T-helper 2 cell treated with Interferon-gamma antibody and Interleukin-4, amounts not matched to agents 5 μg/mL and 100 μg/mL, for 36 hours (primary cell): ENCODE measurements around the gene KDM4C.

Experiments
- DNase-seq: peaks from one replicate; pipeline ENCODE4 v3.0.0; 2021; ENCODE audit warnings: low spot score
- H3K27ac Mint-ChIP-seq: one replicate; pipeline ENCODE4 v1.8.0; 2021; ENCODE audit warnings: mild to moderate bottlenecking, mixed read lengths
- H3K27me3 Mint-ChIP-seq: one replicate; pipeline ENCODE4 v1.8.0; 2021; ENCODE audit warnings: low read depth, mixed read lengths
- H3K36me3 Mint-ChIP-seq: one replicate; pipeline ENCODE4 v1.8.0; 2021; ENCODE audit warnings: low read depth, mixed read lengths
- H3K4me1 Mint-ChIP-seq: one replicate; pipeline ENCODE4 v1.8.0; 2021; ENCODE audit warnings: low read depth, mixed read lengths
- H3K4me3 Mint-ChIP-seq: one replicate; pipeline ENCODE4 v1.8.0; 2022; ENCODE audit warnings: mild to moderate bottlenecking, moderate library complexity, mixed read lengths
- H3K9me3 Mint-ChIP-seq: one replicate; pipeline ENCODE4 v1.8.0; 2021; ENCODE audit warnings: mixed read lengths

Gene KDM4C

DNA sequence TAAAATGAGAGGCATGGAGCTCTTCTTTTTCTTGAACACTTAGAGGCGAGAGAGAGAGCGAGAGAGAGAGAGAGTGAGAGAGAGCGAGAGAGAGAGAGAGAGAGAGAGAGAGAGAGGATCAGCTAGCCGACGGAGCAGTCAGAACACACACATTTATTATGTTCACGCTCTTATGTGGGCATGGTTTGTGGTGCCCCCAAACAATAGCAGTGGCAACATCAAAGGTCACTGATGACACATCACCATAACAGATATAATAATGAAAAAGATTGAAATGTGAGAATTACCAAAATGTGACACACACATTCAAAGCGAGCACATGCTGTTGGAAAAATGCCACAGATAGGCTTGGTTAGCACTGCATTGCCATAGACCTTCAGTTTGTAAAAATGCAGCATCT, 116.1 kb downstream of the KDM4C start:
- peaks cover 10% of the 10 kb centered on the region for H3K36me3 Mint-ChIP-seq
- H3K9me3 Mint-ChIP-seq = no peaks in the 10 kb centered on the region
- H3K27me3 Mint-ChIP-seq = no peaks in the 10 kb centered on the region
- no peak for DNase-seq
- no peak overlapping the region for H3K27ac Mint-ChIP-seq
- peaks cover 8% of the 10 kb centered on the region for H3K4me1 Mint-ChIP-seq
- H3K4me3 Mint-ChIP-seq = no peak overlapping the region

DNA sequence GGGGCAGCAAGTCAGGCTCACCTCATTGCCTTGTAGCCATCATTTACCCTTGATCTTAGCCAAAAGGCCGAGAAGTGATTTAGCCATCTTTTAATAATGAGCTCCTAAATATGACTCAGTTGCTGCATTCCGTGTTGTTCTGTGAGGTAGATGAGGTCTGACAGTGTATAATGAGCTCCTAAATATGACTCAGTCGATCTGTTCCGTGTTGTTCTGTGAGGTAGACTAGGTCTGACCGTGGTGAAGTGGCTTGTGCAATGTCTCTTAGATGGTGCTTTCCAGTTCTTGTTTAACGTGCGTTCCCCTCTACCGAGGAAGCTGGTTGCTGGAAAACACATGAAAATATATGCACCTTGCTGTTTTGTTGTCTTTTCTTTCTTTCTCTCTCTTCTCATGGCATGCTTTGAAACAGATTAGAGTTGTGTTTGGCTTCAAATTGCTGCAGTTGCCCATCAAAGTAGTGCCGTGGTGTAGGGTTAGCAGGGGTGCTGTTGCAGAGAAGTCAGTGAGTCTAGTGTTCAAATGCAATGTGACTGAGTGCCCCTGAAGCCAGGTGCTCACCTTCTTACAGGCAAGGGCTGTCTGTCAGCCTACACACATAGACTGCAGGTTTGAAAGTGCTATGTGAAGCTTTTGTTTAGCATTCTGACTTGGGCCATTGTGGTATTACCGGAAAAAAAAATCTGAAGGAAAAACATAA, 118.6 kb downstream of the KDM4C start:
- no peak overlapping the region for H3K27ac Mint-ChIP-seq

DNA sequence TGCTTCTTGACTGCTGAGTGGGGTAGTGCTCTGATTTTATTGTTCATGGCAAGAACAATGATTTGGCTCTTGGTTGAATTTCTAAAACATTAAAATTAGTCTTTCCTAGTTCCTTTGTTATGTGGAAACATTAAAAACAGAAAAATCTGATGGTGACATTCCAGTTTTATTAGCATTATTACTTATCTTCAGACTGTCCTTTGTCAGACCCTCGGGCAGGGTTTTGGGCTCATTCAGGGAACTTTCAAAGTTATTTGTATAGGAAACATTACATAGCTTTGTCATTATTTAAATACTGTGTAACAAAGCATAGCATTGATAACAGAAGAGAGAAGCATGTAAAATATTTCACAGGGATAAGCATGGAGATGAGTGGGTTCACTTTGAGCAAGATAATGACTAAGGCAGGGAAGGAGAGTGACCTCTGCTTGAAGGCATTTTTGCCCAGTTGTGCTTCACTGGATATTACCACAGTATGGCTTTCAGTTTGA, 119.9 kb downstream of the KDM4C start:
- H3K9me3 Mint-ChIP-seq = no peaks in the 10 kb centered on the region
- no peak for DNase-seq
- no peak overlapping the region for H3K27ac Mint-ChIP-seq
- no peak overlapping the region for H3K4me3 Mint-ChIP-seq
- H3K4me1 Mint-ChIP-seq = peaks cover 9% of the 10 kb centered on the region
- peaks cover 19% of the 10 kb centered on the region for H3K36me3 Mint-ChIP-seq
- H3K27me3 Mint-ChIP-seq = no peaks in the 10 kb centered on the region

More for the DNA sequence above, 118.6 kb downstream of the KDM4C start:
- H3K4me3 Mint-ChIP-seq = no peak overlapping the region
- no peaks in the 10 kb centered on the region for H3K9me3 Mint-ChIP-seq
- peaks cover 8% of the 10 kb centered on the region for H3K4me1 Mint-ChIP-seq
- no peak for DNase-seq
- no peaks in the 10 kb centered on the region for H3K27me3 Mint-ChIP-seq
- H3K36me3 Mint-ChIP-seq = peaks cover 17% of the 10 kb centered on the region

DNA sequence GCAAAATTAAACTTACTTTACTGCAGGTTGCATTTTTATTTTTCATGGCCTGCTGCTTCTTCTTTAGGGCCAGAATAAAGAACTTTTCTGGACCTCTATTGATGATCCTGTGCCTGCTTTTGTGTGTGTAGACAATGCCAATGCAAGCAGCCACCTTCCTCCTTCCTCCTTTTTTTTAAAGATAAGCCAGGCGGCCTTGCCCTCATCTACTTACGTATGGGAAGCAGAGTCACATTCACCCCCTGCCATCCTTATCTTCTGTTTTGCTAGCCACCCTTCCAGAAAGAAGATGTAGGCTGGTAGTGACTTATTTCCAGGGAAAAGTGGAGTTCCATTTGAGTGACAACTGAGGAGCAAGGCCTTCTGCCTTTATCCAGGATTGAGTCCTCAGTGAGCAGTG, 122.9 kb downstream of the KDM4C start:
- Mint-ChIP-seq H3K4me3 (no peak overlapping the region), H3K27ac (no peak overlapping the region), H3K4me1 (peaks cover 10% of the 10 kb centered on the region), H3K9me3 (no peaks in the 10 kb centered on the region), H3K36me3 (peaks cover 26% of the 10 kb centered on the region), H3K27me3 (no peaks in the 10 kb centered on the region)
- no peak for DNase-seq

DNA sequence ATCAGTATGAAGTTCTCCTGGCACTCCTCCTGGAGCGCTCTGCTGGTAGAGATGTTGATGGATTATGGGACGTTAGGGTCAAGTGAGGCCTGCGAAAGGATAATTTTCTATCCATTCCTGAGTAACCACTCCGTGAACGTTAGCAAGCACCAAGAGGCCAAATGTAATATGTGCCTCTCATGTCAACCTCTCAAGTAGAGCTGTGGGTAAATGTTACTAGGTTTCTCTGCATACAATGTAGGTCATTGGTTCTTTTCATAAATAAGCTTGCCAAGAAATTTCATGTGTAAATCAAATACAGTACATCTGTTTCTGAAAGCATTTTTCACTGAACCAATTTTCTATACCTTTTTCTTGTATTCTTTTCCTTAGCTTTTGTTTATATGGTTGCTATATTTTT, 126.3 kb downstream of the KDM4C start:
- H3K9me3 Mint-ChIP-seq = no peaks in the 10 kb centered on the region
- DNase-seq = no peak
- peaks cover 9% of the 10 kb centered on the region for H3K4me1 Mint-ChIP-seq
- H3K4me3 Mint-ChIP-seq = no peak overlapping the region
- no peaks in the 10 kb centered on the region for H3K27me3 Mint-ChIP-seq
- no peak overlapping the region for H3K27ac Mint-ChIP-seq
- peaks cover 31% of the 10 kb centered on the region for H3K36me3 Mint-ChIP-seq

DNA sequence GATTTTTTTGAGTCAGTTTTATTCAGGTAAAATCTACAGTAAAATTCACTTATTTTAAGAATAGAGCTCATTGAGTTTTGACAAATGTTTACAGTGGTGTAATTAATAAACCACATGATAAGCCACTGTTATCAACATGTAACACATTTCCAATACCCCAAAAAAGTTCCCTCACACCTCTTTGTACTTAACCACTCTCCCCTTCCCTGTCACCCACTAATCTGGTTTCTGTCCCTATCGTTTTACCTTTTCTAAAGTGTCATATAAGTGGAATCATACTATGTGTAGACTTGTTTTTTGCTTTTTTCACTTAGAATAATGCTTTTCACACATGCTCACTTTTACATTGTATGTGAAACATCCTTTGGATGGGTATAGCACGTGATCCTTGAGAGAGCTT, 127.2 kb downstream of the KDM4C start:
- no peak for DNase-seq
- Mint-ChIP-seq H3K4me1 (peaks cover 10% of the 10 kb centered on the region), H3K27me3 (no peaks in the 10 kb centered on the region), H3K36me3 (peaks cover 37% of the 10 kb centered on the region), H3K4me3 (no peak overlapping the region), H3K27ac (no peak overlapping the region), H3K9me3 (no peaks in the 10 kb centered on the region)

DNA sequence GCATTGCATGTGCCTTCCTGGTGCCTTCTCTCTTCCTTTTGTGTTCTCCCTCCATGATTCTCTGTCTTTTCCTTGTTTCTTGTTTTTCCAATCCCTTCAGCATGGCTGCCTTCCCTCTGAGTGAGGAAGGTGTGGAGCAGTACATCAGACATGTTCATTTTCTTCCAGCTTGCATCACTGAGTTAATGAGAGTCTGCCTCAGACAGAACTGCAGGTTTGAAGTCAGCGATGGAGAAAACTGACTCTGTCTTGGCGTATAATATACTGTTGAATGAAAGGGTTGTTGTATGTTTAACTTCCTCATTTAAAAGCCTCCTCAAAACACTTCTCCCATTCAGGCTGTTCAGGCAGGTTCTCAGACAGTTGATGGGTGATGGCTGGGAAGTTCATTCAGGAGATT, 129.3 kb downstream of the KDM4C start:
- Mint-ChIP-seq H3K27ac (no peak overlapping the region), H3K4me1 (peaks cover 18% of the 10 kb centered on the region), H3K9me3 (no peaks in the 10 kb centered on the region), H3K4me3 (no peak overlapping the region), H3K36me3 (peaks cover 44% of the 10 kb centered on the region), H3K27me3 (no peaks in the 10 kb centered on the region)
- DNase-seq = no peak

DNA sequence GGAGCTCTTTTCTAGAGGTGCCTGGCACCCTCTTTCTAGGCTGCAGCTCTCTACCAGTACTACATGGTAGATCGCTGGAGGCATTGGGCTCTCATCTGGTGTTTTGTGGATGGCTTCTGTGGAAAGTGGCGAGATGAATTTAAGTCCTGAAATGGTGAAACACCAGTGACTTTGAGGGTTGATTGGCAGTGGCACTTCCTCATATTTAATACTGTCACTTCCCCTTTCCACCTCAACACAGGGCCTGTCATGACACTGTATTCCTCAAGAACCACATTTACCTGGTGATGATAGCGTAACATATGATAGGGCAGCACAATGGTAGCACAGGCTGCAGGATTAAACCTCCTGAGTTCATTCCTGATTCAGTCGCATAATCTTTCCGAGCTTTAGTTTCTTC, 132.1 kb downstream of the KDM4C start:
- H3K4me3 Mint-ChIP-seq = no peak overlapping the region

DNA sequence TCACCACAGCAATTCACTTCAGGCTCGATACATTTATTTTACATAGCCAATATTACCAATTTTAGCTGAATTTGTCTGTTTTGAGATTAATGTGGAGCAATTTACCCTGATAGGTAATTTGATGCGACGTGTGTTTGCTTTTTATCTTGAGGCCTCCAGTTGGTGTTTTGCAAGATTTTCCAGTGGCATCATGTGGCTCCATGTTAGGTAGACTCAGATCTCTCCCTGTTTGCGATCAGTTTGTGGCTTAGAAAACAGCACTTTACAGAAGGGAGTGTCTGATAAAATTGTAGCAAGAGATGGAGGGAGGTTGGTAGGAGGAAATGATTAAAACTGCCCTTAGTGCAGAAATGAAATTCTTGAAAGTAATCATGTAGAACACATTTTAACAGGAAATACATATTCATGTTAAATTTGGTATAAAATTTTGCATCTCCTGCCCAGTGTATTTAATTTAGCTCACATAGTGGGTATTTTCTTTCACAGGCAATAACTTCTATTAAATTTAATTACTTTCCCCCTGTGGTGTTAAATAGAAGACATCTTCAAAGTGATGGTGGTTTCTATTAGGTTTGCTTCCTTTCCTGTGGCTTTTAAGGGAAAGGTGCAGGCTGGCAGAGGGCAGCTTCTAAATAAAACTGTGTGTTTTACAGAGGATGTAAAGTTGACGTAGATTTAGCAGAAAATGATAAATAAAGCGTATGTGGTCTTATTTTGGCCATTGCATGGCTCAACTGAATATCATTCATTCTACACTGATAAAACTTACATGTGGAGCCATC, 135.8 kb downstream of the KDM4C start:
- Mint-ChIP-seq H3K36me3 (peaks cover 55% of the 10 kb centered on the region), H3K4me3 (peak overlapping the region; percentile 81), H3K4me1 (peaks cover 53% of the 10 kb centered on the region), H3K27me3 (no peaks in the 10 kb centered on the region), H3K27ac (peak overlapping the region; percentile 85), H3K9me3 (no peaks in the 10 kb centered on the region)
- no peak for DNase-seq

More for the DNA sequence above, 132.1 kb downstream of the KDM4C start:
- Mint-ChIP-seq H3K27ac (no peak overlapping the region), H3K27me3 (no peaks in the 10 kb centered on the region), H3K4me1 (peaks cover 34% of the 10 kb centered on the region), H3K36me3 (peaks cover 48% of the 10 kb centered on the region), H3K9me3 (no peaks in the 10 kb centered on the region)
- no peak for DNase-seq

DNA sequence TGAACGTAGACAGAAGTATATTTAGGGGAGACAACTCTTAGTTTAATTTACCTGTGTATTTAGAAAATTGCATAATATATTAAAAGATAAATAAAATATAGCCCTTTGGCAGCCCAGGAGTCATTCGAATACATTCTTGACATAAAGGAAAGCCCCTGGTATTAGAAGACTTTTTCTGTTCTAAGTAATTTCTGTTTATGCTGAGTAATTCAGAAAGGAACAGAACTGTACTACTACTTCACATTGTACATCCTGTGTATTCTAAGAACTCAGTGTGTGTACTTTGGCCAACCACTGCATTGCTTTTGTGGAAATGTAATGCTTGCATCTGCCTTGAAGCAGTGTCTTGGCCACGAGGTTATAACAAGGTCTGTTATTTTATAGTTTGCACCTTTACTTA, 136.4 kb downstream of the KDM4C start:
- Mint-ChIP-seq H3K9me3 (no peaks in the 10 kb centered on the region), H3K36me3 (peaks cover 54% of the 10 kb centered on the region), H3K27ac (peak overlapping the region; percentile 85), H3K4me1 (peaks cover 57% of the 10 kb centered on the region), H3K4me3 (peak overlapping the region; percentile 81), H3K27me3 (no peaks in the 10 kb centered on the region)
- peak; percentile 34 for DNase-seq

DNA sequence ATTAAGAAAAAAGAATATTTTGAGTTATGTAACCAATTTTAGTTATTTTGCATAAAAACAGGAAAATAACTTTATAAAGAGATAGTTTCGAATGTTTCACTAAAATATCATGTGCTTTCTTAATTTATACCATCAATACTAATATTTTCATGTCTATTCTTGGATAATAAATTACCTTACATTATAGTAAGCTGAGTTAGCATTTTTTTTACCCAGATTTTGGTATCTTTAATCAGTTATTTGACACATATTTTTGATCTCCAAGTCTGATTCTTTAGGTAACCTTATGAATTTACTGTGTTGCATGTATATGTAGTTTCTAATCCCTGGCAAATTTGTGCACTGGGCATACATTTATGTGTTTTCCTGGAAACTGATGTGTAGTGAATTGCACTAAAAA, 138.0 kb downstream of the KDM4C start:
- no peak overlapping the region for H3K27ac Mint-ChIP-seq
- no peaks in the 10 kb centered on the region for H3K27me3 Mint-ChIP-seq
- no peak for DNase-seq
- H3K4me3 Mint-ChIP-seq = no peak overlapping the region
- no peaks in the 10 kb centered on the region for H3K9me3 Mint-ChIP-seq
- peaks cover 42% of the 10 kb centered on the region for H3K36me3 Mint-ChIP-seq
- H3K4me1 Mint-ChIP-seq = peaks cover 59% of the 10 kb centered on the region

DNA sequence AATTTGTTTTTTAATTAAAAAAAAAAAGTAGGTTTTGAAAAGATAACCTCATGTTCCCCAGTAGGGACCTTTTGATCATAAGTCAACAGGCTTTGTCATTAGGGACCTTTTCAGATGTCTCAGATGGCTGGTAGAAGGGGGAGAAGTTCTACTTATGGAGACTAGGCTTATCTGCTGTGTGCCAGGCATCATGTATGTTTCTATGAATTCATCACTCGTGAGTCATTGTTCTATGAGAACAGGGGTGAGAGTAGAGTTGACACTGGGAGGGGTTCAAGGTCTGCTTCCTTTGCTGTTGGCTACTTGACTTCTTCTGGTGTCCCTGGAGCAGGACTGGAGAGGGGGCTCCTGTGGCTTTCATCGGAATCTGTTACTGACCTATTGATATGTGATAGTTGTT, 138.8 kb downstream of the KDM4C start:
- Mint-ChIP-seq H3K4me1 (peaks cover 61% of the 10 kb centered on the region), H3K27me3 (no peaks in the 10 kb centered on the region), H3K36me3 (peaks cover 41% of the 10 kb centered on the region), H3K4me3 (no peak overlapping the region), H3K9me3 (no peaks in the 10 kb centered on the region), H3K27ac (no peak overlapping the region)
- no peak for DNase-seq

DNA sequence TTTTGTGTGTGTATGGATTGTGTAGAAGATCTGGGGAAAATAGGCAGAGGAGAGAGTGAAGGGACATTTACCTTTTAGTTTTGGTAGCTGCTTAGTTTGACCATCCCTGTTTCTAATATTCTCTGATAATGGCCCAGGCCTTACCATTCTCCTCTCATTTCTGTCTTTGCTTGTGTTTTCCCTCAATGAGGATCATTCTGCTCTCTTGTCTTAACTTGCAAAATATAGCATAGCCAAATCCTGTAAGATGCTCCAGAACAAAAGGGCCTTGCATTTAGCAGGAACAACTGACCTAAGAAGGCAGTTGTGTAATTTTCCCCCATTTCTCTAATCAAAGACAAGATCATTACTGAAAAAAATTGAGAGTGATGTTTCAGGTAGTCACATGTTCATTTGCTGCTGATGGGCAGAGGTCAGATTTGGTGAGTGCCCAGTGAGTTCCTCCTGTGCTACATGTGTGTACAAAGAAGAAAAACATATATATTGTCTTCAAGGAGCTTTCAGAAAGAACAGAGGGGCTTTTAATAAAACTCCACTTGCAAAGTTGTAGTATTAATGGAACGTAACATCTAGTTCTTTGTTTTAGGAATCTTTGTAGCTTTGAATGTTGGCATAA, 139.5 kb downstream of the KDM4C start:
- H3K4me1 Mint-ChIP-seq = peaks cover 65% of the 10 kb centered on the region
- no peak for DNase-seq
- H3K27me3 Mint-ChIP-seq = no peaks in the 10 kb centered on the region
- H3K4me3 Mint-ChIP-seq = no peak overlapping the region
- peaks cover 39% of the 10 kb centered on the region for H3K36me3 Mint-ChIP-seq
- no peaks in the 10 kb centered on the region for H3K9me3 Mint-ChIP-seq
- no peak overlapping the region for H3K27ac Mint-ChIP-seq

DNA sequence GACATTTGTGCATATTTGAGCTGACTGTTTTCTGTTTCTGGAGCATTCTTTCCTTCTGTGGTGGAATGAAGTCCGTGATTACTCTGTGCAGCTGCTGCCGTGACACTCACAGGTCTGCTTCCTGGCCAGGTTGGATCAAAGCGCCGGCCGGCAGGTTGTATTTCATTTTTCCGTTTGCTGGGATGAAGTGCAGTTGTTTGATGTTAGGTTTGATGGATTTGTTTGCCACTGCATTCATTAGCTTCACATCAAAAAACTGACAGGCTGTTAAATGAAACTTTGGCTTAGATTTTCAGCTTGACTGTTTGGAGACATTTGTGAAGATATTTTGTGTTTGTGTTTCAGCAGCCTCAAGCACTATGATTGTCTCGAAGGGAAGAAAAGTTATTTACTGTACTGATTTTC, 140.1 kb downstream of the KDM4C start:
- Mint-ChIP-seq H3K4me1 (peaks cover 68% of the 10 kb centered on the region), H3K9me3 (no peaks in the 10 kb centered on the region), H3K4me3 (no peak overlapping the region), H3K27ac (no peak overlapping the region), H3K27me3 (no peaks in the 10 kb centered on the region), H3K36me3 (peaks cover 39% of the 10 kb centered on the region)
- DNase-seq = no peak
